HEK293 (cell line): ENCODE data around the gene PSAP.

Experiments used
- CTCF ChIA-PET: fragments of 350-600 bp; formaldehyde crosslinking; extraction: SDS; loops from one replicate; lab custom pipeline; 2021; ENCODE audit warnings: antibody characterized with exemption; lab: Yijun Ruan, JAX
- POLR2A ChIA-PET: fragments of 300-600 bp; formaldehyde crosslinking; extraction: SDS; loops from one replicate; lab custom pipeline; 2020; ENCODE audit warnings: antibody characterized with exemption, inconsistent platforms; lab: Yijun Ruan, JAX
- H3K27ac ChIP-seq: fragments of 200-500 bp; sonication (Bioruptor generic); 2 replicates; pipeline ENCODE4 v1.5.1; 2014; ENCODE audit warnings: low read depth, low read length, control low read depth, inconsistent platforms; ENCODE audit errors: extremely low read depth
- H3K36me3 ChIP-seq, 2 experiments: fragments of 200-500 bp in 1 of 2; sonication (Bioruptor generic) in 1 of 2; 1 replicate in 1 of 2; 2 replicates in 1 of 2; pipeline ENCODE4 v1.5.1; 2014 to 2017; ENCODE audit warnings: inconsistent platforms in 2 of 2, low read length in 2 of 2; ENCODE audit not compliant: control insufficient read depth in 2 of 2, insufficient read depth in 1 of 2
- H3K4me1 ChIP-seq: fragments of 200-500 bp; sonication (Bioruptor generic); 2 replicates; pipeline ENCODE4 v1.5.1; 2014; ENCODE audit warnings: mild to moderate bottlenecking, low read length, inconsistent platforms; ENCODE audit not compliant: control insufficient read depth, insufficient read depth
- H3K4me3 ChIP-seq: 2 replicates; pipeline ENCODE4 v1.5.1; 2011; ENCODE audit warnings: low read depth, mild to moderate bottlenecking, control low read depth, low read length, moderate library complexity
- H3K9me3 ChIP-seq: fragments of 200-500 bp; sonication (Bioruptor generic); 2 replicates; pipeline ENCODE4 v1.5.1; 2014; ENCODE audit warnings: low read depth, low read length, inconsistent platforms; ENCODE audit not compliant: control insufficient read depth, insufficient read depth
- HOXD13 ChIP-seq: sonication (generic); formaldehyde crosslinking; IDR thresholded peaks from 2 replicates; pipeline ENCODE4 v1.8.0; 2022; ENCODE audit warnings: missing genetic modification reagents, borderline replicate concordance
- KLF10 ChIP-seq: fragments of 450-650 bp; IDR thresholded peaks from 2 replicates; pipeline ENCODE4 v1.5.1; 2018; ENCODE audit warnings: missing biosample characterization, mild to moderate bottlenecking, missing genetic modification characterization
- KLF9 ChIP-seq: fragments of 450-650 bp; formaldehyde crosslinking; IDR thresholded peaks from 2 replicates; pipeline ENCODE4 v1.5.1; 2016; ENCODE audit warnings: missing biosample characterization, missing genetic modification characterization, low read depth
- MEIS1 ChIP-seq: sonication (generic); formaldehyde crosslinking; IDR thresholded peaks from 2 replicates; pipeline ENCODE4 v1.8.1; 2022; ENCODE audit warnings: missing genetic modification reagents, mild to moderate bottlenecking, borderline replicate concordance
- SCRT2 ChIP-seq: fragments of 450-650 bp; formaldehyde crosslinking; IDR thresholded peaks from 2 replicates; pipeline ENCODE4 v1.5.1; 2016; ENCODE audit warnings: missing biosample characterization, missing genetic modification characterization
- TCF7L2 ChIP-seq: IDR thresholded peaks from 2 replicates; pipeline ENCODE4 v1.6.1; 2011; ENCODE audit warnings: low read depth, mild to moderate bottlenecking, inconsistent platforms, low read length, moderate library complexity, borderline replicate concordance
- YY2 ChIP-seq: fragments of 450-650 bp; formaldehyde crosslinking; IDR thresholded peaks from 2 replicates; pipeline ENCODE4 v1.5.1; 2016; ENCODE audit warnings: missing biosample characterization, missing genetic modification characterization
- ZBTB20 ChIP-seq: fragments of 450-650 bp; formaldehyde crosslinking; IDR thresholded peaks from 2 replicates; pipeline ENCODE4 v1.5.1; 2016; ENCODE audit warnings: missing biosample characterization, missing genetic modification characterization
- ZFP37 ChIP-seq: fragments of 450-650 bp; formaldehyde crosslinking; IDR thresholded peaks from 2 replicates; pipeline ENCODE4 v1.5.1; 2016; ENCODE audit warnings: missing biosample characterization, missing genetic modification characterization
- ZNF121 ChIP-seq: fragments of 450-650 bp; formaldehyde crosslinking; IDR thresholded peaks from 2 replicates; pipeline ENCODE4 v1.5.1; 2016; ENCODE audit warnings: missing biosample characterization, missing genetic modification characterization
- ZNF146 ChIP-seq: fragments of 450-650 bp; formaldehyde crosslinking; IDR thresholded peaks from 2 replicates; pipeline ENCODE4 v1.5.1; 2016; ENCODE audit warnings: missing biosample characterization, missing genetic modification characterization
- ZNF16 ChIP-seq: fragments of 450-650 bp; formaldehyde crosslinking; IDR thresholded peaks from 2 replicates; pipeline ENCODE4 v1.5.1; 2016; ENCODE audit warnings: low read depth, missing biosample characterization, missing genetic modification characterization
- ZNF19 ChIP-seq: fragments of 450-650 bp; formaldehyde crosslinking; IDR thresholded peaks from 2 replicates; pipeline ENCODE4; 2016; ENCODE audit warnings: missing biosample characterization, missing genetic modification characterization, low read depth
- ZNF202 ChIP-seq: fragments of 450-650 bp; formaldehyde crosslinking; IDR thresholded peaks from 2 replicates; pipeline ENCODE4 v1.5.1; 2016; ENCODE audit warnings: missing biosample characterization, missing genetic modification characterization, borderline replicate concordance
- ZNF223 ChIP-seq: fragments of 450-650 bp; formaldehyde crosslinking; IDR thresholded peaks from 2 replicates; pipeline ENCODE4 v1.5.1; 2016; ENCODE audit warnings: missing biosample characterization, missing genetic modification characterization
- ZNF23 ChIP-seq: fragments of 450-650 bp; formaldehyde crosslinking; IDR thresholded peaks from 2 replicates; pipeline ENCODE4 v1.5.1; 2016; ENCODE audit warnings: missing biosample characterization, missing genetic modification characterization, borderline replicate concordance
- ZNF239 ChIP-seq: fragments of 450-650 bp; formaldehyde crosslinking; IDR thresholded peaks from 2 replicates; pipeline ENCODE4 v1.5.1; 2016; ENCODE audit warnings: missing biosample characterization, missing genetic modification characterization
- ZNF350 ChIP-seq: fragments of 450-650 bp; formaldehyde crosslinking; IDR thresholded peaks from 2 replicates; pipeline ENCODE4 v1.5.0; 2017; ENCODE audit warnings: missing biosample characterization, mild to moderate bottlenecking, missing genetic modification characterization
- ZNF391 ChIP-seq: fragments of 450-650 bp; formaldehyde crosslinking; IDR thresholded peaks from 2 replicates; pipeline ENCODE4 v1.5.1; 2016; ENCODE audit warnings: low read depth, missing biosample characterization, missing genetic modification characterization, borderline replicate concordance
- ZNF426 ChIP-seq: fragments of 450-650 bp; formaldehyde crosslinking; IDR thresholded peaks from 2 replicates; pipeline ENCODE4 v1.5.1; 2017; ENCODE audit warnings: missing biosample characterization, missing genetic modification characterization, mild to moderate bottlenecking, inconsistent platforms, moderate library complexity
- ZNF529 ChIP-seq: fragments of 450-650 bp; formaldehyde crosslinking; IDR thresholded peaks from 2 replicates; pipeline ENCODE4 v1.5.1; 2017; ENCODE audit warnings: missing genetic modification characterization, missing biosample characterization; ENCODE audit not compliant: insufficient replicate concordance
- ZNF571 ChIP-seq: fragments of 450-650 bp; formaldehyde crosslinking; IDR thresholded peaks from 2 replicates; pipeline ENCODE4 v1.5.0; 2017; ENCODE audit warnings: missing biosample characterization, missing genetic modification characterization
- ZNF623 ChIP-seq: fragments of 450-650 bp; formaldehyde crosslinking; IDR thresholded peaks from 2 replicates; pipeline ENCODE4 v1.5.1; 2016; ENCODE audit warnings: missing biosample characterization, missing genetic modification characterization
- ZNF670 ChIP-seq: fragments of 450-650 bp; formaldehyde crosslinking; IDR thresholded peaks from 2 replicates; pipeline ENCODE4 v1.5.1; 2016; ENCODE audit warnings: missing biosample characterization, missing genetic modification characterization, low read depth
- ZNF677 ChIP-seq: fragments of 450-650 bp; IDR thresholded peaks from 2 replicates; pipeline ENCODE4 v1.5.0; 2018; ENCODE audit warnings: missing biosample characterization, mild to moderate bottlenecking, missing genetic modification characterization, moderate library complexity
- ZNF701 ChIP-seq: fragments of 450-650 bp; formaldehyde crosslinking; IDR thresholded peaks from 2 replicates; pipeline ENCODE4 v1.5.1; 2016; ENCODE audit warnings: missing biosample characterization, missing genetic modification characterization
- ZNF704 ChIP-seq: fragments of 450-650 bp; formaldehyde crosslinking; IDR thresholded peaks from 2 replicates; pipeline ENCODE4 v1.5.1; 2016; ENCODE audit warnings: missing biosample characterization, missing genetic modification characterization
- ZNF792 ChIP-seq: fragments of 450-650 bp; formaldehyde crosslinking; IDR thresholded peaks from 2 replicates; pipeline ENCODE4 v1.5.1; 2016; ENCODE audit warnings: missing biosample characterization, missing genetic modification characterization

Gene PSAP

GRCh38 chr10:71799608-71800453 lies 51.2 kb downstream of the PSAP start (continued):
- no peak for TF ChIP-seq KLF10
- TF ChIP-seq ZNF670: no peak
- no peak for TF ChIP-seq ZNF16 (tag by site-specific recombination)
- no peak for TF ChIP-seq ZNF792

- H3K9me3 ChIP-seq: no peaks in the 10 kb centered on the region
- no peak overlapping the region for H3K27ac ChIP-seq
- ChIA-PET CTCF (interaction anchor here (0.6 kb wide), 1 partner anchor 26 kb away, joined by 3 read pairs; the partner anchor contains the start of gene VSIR), POLR2A (no interaction called here)
- TF ChIP-seq SCRT2 (tag by site-specific recombination) (no peak), ZNF23 (tag by site-specific recombination) (no peak), ZNF146 (no peak), YY2 (tag by site-specific recombination) (no peak), ZNF623 (no peak), ZNF19 (tag by site-specific recombination) (no peak), ZBTB20 (no peak), ZNF223 (tag by site-specific recombination) (no peak), ZNF677 (tag by site-specific recombination) (no peak), ZNF239 (no peak), ZNF121 (tag by site-specific recombination) (no peak), ZNF350 (tag by site-specific recombination) (no peak), KLF9 (tag by site-specific recombination) (no peak), ZNF529 (tag by site-specific recombination) (no peak), TCF7L2 (no peak), HOXD13 (CRISPR knock-in tag) (no peak), ZFP37 (tag by site-specific recombination) (no peak), ZNF202 (tag by site-specific recombination) (no peak), ZNF571 (no peak), MEIS1 (CRISPR knock-in tag) (no peak)
- H3K36me3 ChIP-seq: no peaks in the 10 kb centered on the region
- no peak overlapping the region for H3K4me3 ChIP-seq
- no peaks in the 10 kb centered on the region for H3K4me1 ChIP-seq
These were observed 51.9 kb downstream of the PSAP start for GRCh38 chr10:71799112-71799511.

GRCh38 chr10:71798308-71798624 lies 52.8 kb downstream of the PSAP start:
- Histone ChIP-seq H3K9me3 (no peaks in the 10 kb centered on the region), H3K27ac (no peak overlapping the region), H3K4me3 (no peak overlapping the region), H3K36me3 (no peaks in the 10 kb centered on the region), H3K4me1 (no peaks in the 10 kb centered on the region)
- ChIA-PET POLR2A (no interaction called here), CTCF (no interaction called here)
- TF ChIP-seq ZNF391 (tag by site-specific recombination) (no peak), ZNF426 (no peak), ZNF701 (tag by site-specific recombination) (no peak), ZNF704 (tag by site-specific recombination) (no peak)
